B cell (primary cell): ENCODE results near the gene TRIM24. TPM values are rescaled to one million over a fixed set of nuclear protein-coding genes. Genes with fewer than 3 reads are reported as not detected.

Experiments
- ATAC-seq: fragments of 200-7000 bp; cut with Tn5 transposase; one replicate; pipeline ENCODE4 v1.10.0; 2021; ENCODE audit warnings: low read depth, mild to moderate bottlenecking, moderate number of reproducible peaks, moderate library complexity
- CTCF ChIA-PET: fragments of 350-600 bp; sonication (Branson Sonifier 250); formaldehyde crosslinking; loops from one replicate; lab custom pipeline; 2021; ENCODE audit warnings: antibody characterized with exemption, inconsistent platforms; lab: Charles Lee
- POLR2A ChIA-PET: fragments of 350-600 bp; sonication (Branson Sonifier 250); formaldehyde crosslinking; loops from one replicate; lab custom pipeline; 2021; ENCODE audit warnings: antibody characterized with exemption; lab: Charles Lee
- DNase-seq: peaks from one replicate; pipeline ENCODE4 v3.0.0; 2013
- H2AFZ ChIP-seq: 2 replicates; pipeline ENCODE4 v1.6.1; 2012; ENCODE audit warnings: mild to moderate bottlenecking, low read depth, low read length; ENCODE audit not compliant: insufficient read depth, poor library complexity, severe bottlenecking
- H3K27ac ChIP-seq, 2 donors: 1 replicate in 1 of 2; 2 replicates in 1 of 2; pipeline ENCODE4 v1.5.1; 2012 to 2013; ENCODE audit warnings: low read length in 2 of 2, mild to moderate bottlenecking in 2 of 2, moderate library complexity in 1 of 2
- H3K27me3 ChIP-seq, 4 experiments: fragments of 200-600 bp in 1 of 4; sonication (generic) in 1 of 4; replicated peaks in 1 of 4; 1 replicate in 2 of 4; 2 replicates in 2 of 4; pipeline versions ENCODE4 v1.6.1 to v1.7.0; 2013 to 2016; ENCODE audit warnings: low read length in 3 of 4, mild to moderate bottlenecking in 2 of 4, mixed read lengths in 1 of 4, moderate library complexity in 1 of 4; ENCODE audit not compliant: insufficient read depth in 4 of 4, control insufficient read depth in 3 of 4; ENCODE audit errors: control extremely low read depth in 1 of 4
- H3K36me3 ChIP-seq, 2 experiments: replicated peaks in 1 of 2; 1 replicate in 1 of 2; 2 replicates in 1 of 2; pipeline versions ENCODE4 v1.6.1 to v1.7.1; 2013; ENCODE audit warnings: low read length in 1 of 2; ENCODE audit not compliant: insufficient read depth in 2 of 2, control insufficient read depth in 1 of 2; ENCODE audit errors: control extremely low read depth in 1 of 2, extremely low read depth in 1 of 2
- H3K4me1 ChIP-seq, 2 donors: fragments of 200-600 bp in 1 of 2; sonication (generic) in 1 of 2; 1 replicate in 1 of 2; 2 replicates in 1 of 2; pipeline versions ENCODE4 v1.5.1 to v1.6.1; 2013 to 2017; ENCODE audit warnings: low read length in 2 of 2; ENCODE audit not compliant: control insufficient read depth in 2 of 2, insufficient read depth in 2 of 2
- H3K4me2 ChIP-seq: replicated peaks from 2 replicates; pipeline ENCODE3; 2012; ENCODE audit warnings: mild to moderate bottlenecking, low read depth, low read length; ENCODE audit not compliant: poor library complexity, severe bottlenecking
- H3K4me3 ChIP-seq, 5 experiments: fragments of 200-600 bp in 1 of 5; sonication (generic) in 1 of 5; 1 replicate in 3 of 5; 2 replicates in 2 of 5; pipeline versions ENCODE4 v1.5.1 to v1.7.0; 2011 to 2016; ENCODE audit warnings: low read length in 4 of 5, mild to moderate bottlenecking in 4 of 5, low read depth in 2 of 5, control low read depth in 1 of 5, moderate library complexity in 1 of 5; ENCODE audit not compliant: insufficient read depth in 1 of 5; ENCODE audit errors: control extremely low read depth in 1 of 5, extremely low read depth in 1 of 5
- H3K79me2 ChIP-seq: fragments of 200-600 bp; sonication (generic); one replicate; pipeline ENCODE4 v1.6.0; 2016; ENCODE audit warnings: low read length; ENCODE audit not compliant: control insufficient read depth, insufficient read depth
- H3K9ac ChIP-seq: fragments of 200-600 bp; sonication (generic); 2 replicates; pipeline ENCODE4 v1.6.1; 2017; ENCODE audit warnings: mild to moderate bottlenecking, low read length, moderate library complexity
- H3K9me3 ChIP-seq, 3 donors: one replicate each; pipeline versions ENCODE4 v1.6.1 to v1.7.1; 2013; ENCODE audit warnings: low read length in 2 of 3; ENCODE audit not compliant: control insufficient read depth in 2 of 3, insufficient read depth in 1 of 3; ENCODE audit errors: control extremely low read depth in 1 of 3
- H4K20me1 ChIP-seq: 2 replicates; pipeline ENCODE4 v1.6.0; 2012; ENCODE audit warnings: mild to moderate bottlenecking, low read length; ENCODE audit not compliant: insufficient read depth, control insufficient read depth, poor library complexity, severe bottlenecking
- H3K27ac Mint-ChIP-seq: one replicate; pipeline ENCODE4 v1.8.0; 2021; ENCODE audit warnings: mixed read lengths
- H3K27me3 Mint-ChIP-seq: one replicate; pipeline ENCODE4 v1.8.0; 2021; ENCODE audit warnings: mixed read lengths
- H3K4me1 Mint-ChIP-seq: one replicate; pipeline ENCODE4 v1.8.0; 2021; ENCODE audit warnings: mixed read lengths
- H3K4me3 Mint-ChIP-seq: one replicate; pipeline ENCODE4 v1.8.0; 2021; ENCODE audit warnings: mixed read lengths
- H3K9me3 Mint-ChIP-seq: one replicate; pipeline ENCODE4 v1.8.0; 2022; ENCODE audit warnings: mixed read lengths; ENCODE audit not compliant: insufficient read depth
- EZH2 ChIP-seq: IDR thresholded peaks from 2 replicates; pipeline ENCODE4 v1.6.1; 2012; ENCODE audit warnings: borderline replicate concordance, low read depth, mild to moderate bottlenecking, moderate library complexity, low read length; ENCODE audit not compliant: insufficient read depth, poor library complexity, severe bottlenecking
- WGBS: methylation state at CpG from one replicate; pipeline ENCODE4 v1.1.5; 2013; ENCODE audit warnings: missing lambda C conversion rate; ENCODE audit not compliant: insufficient coverage; 5-methylcytosine and 5-hydroxymethylcytosine counted together
- intact Hi-C: fragments of 100-400 bp; cut with micrococcal nuclease; formaldehyde crosslinking; loops from one replicate; pipeline ENCODE4 v1.10.0; 2022
- polyA plus RNA-seq: library from polyadenylated mRNA; depleted of rRNA; stranded (reverse); fragments of >200 nt; gene quantifications from 2 replicates; pipeline ENCODE4 v1.2.3, GENCODE V29; 2012
- total RNA-seq, 2 donors: library from RNA; stranded (reverse); fragments of 120-200 nt in 1 of 2; gene quantifications; 1 replicate in 1 of 2; 2 replicates in 1 of 2; pipeline versions ENCODE4 v1.2.3 to v1.2.4, GENCODE V29; 2013 to 2022
- TF ChIP-seq, protein P1 (sequence below): fragments of 200-600 bp; IDR thresholded peaks from one replicate; pipeline ENCODE4 v1.8.0; 2022; ENCODE audit warnings: antibody characterized with exemption, mild to moderate bottlenecking

TRIM24 gene
- total and polyA plus RNA-seq, 2 donors (not counting 1 experiment from before 2014, with no cell fraction given): 3.7 to 18.7 TPM

GRCh38 chr7:138477581-138477980 is 17.5 kb downstream of the TRIM24 start:
- peaks cover 38% of the 10 kb centered on the region for H3K4me1 Mint-ChIP-seq
- WGBS: 0% methylated on average over 1 of the region's 1 CpG
- peaks cover 0 to 2% (median 0%) of the 10 kb centered on the region in 3 donors for H3K9me3 ChIP-seq
- peaks cover 5 to 6% of the 10 kb centered on the region in 2 donors for H3K4me1 ChIP-seq
- no peak for ATAC-seq
- no peak overlapping the region for H3K27ac Mint-ChIP-seq
- H3K36me3 ChIP-seq: peaks cover 0 to 2% of the 10 kb centered on the region in 2 experiments
- no peak overlapping the region for H3K9ac ChIP-seq
- no peak overlapping the region for H2AFZ ChIP-seq
- TF ChIP-seq, protein P1, sequence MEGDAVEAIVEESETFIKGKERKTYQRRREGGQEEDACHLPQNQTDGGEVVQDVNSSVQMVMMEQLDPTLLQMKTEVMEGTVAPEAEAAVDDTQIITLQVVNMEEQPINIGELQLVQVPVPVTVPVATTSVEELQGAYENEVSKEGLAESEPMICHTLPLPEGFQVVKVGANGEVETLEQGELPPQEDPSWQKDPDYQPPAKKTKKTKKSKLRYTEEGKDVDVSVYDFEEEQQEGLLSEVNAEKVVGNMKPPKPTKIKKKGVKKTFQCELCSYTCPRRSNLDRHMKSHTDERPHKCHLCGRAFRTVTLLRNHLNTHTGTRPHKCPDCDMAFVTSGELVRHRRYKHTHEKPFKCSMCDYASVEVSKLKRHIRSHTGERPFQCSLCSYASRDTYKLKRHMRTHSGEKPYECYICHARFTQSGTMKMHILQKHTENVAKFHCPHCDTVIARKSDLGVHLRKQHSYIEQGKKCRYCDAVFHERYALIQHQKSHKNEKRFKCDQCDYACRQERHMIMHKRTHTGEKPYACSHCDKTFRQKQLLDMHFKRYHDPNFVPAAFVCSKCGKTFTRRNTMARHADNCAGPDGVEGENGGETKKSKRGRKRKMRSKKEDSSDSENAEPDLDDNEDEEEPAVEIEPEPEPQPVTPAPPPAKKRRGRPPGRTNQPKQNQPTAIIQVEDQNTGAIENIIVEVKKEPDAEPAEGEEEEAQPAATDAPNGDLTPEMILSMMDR: no peak
- no peak for TF ChIP-seq EZH2
- H3K4me3 ChIP-seq: no peak overlapping the region
- intact Hi-C loops: no loop called here
- CTCF ChIA-PET: no interaction called here
- no peak overlapping the region for H3K4me3 Mint-ChIP-seq
- H3K4me2 ChIP-seq: no peak overlapping the region
- H3K27ac ChIP-seq: no peak overlapping the region
- peaks cover 23% of the 10 kb centered on the region for H4K20me1 ChIP-seq
- H3K27me3 ChIP-seq: no peaks in the 10 kb centered on the region
- DNase-seq: no peak
- H3K9me3 Mint-ChIP-seq: no peaks in the 10 kb centered on the region
- peaks cover 87% of the 10 kb centered on the region for H3K79me2 ChIP-seq
- H3K27me3 Mint-ChIP-seq: no peaks in the 10 kb centered on the region
- POLR2A ChIA-PET: no interaction called here

DNA sequence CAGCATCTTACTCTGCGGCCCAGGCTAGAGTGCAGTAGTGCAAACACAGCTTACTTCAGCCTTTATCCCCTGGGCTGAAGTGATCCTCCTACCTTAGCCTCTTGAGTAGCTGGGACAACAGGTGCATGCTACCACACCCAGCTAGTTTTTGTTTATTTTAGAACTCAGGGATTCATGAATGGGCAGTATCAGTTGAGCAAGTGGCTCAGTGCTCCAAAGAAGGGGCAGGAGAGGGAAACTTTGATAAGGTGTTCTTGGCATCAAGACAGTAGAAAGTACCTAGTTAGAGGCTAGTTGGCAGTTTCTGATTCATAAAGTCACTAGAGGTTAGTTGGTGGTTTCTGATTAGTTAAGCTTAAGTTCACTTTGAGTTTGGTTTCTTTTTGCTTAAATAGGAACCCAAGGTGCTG is 18.4 kb downstream of the TRIM24 start:
- Histone ChIP-seq H3K4me2 (no peak overlapping the region), H3K79me2 (peaks cover 80% of the 10 kb centered on the region), H3K4me1 (peaks cover 7 to 9% of the 10 kb centered on the region in 2 donors), H3K4me3 (no peak overlapping the region), H3K9ac (no peak overlapping the region), H4K20me1 (peaks cover 21% of the 10 kb centered on the region), H3K9me3 (peaks cover 0 to 2% (median 0%) of the 10 kb centered on the region in 3 donors), H3K27ac (no peak overlapping the region), H2AFZ (no peak overlapping the region), H3K36me3 (peaks cover 0 to 2% of the 10 kb centered on the region in 2 experiments), H3K27me3 (no peaks in the 10 kb centered on the region)
- intact Hi-C loops: no loop called here
- no peaks in the 10 kb centered on the region for H3K27me3 Mint-ChIP-seq
- H3K9me3 Mint-ChIP-seq: no peaks in the 10 kb centered on the region
- ChIA-PET POLR2A (no interaction called here), CTCF (no interaction called here)
- no peak for DNase-seq
- peaks cover 41% of the 10 kb centered on the region for H3K4me1 Mint-ChIP-seq
- no peak overlapping the region for H3K4me3 Mint-ChIP-seq
- no peak overlapping the region for H3K27ac Mint-ChIP-seq
- ATAC-seq: no peak
- WGBS: 100% methylated on average over 1 of the region's 1 CpG
- no peak for TF ChIP-seq EZH2
- TF ChIP-seq, protein P1: no peak
